Measurements from ENCODE around the gene LMAN2.

- TF ChIP-seq CTCF (IDR thresholded peaks at IDR 0.05) (no peak), POLR2A (IDR thresholded peaks at IDR 0.05) (no peak)
Observed at GRCh38 chr5:177362292-177362609, 10.8 kb upstream of the LMAN2 start.
